Measurements from ENCODE around the gene ANKRD17. TPM values are rescaled to one million over a fixed set of nuclear protein-coding genes. Genes with fewer than 3 reads are reported as not detected.

Gene ANKRD17
- total and polyA plus RNA-seq, 9 of the 15 experiments (the other 6 are each of a cell fraction or from before 2014, with no cell fraction given) = 25.5 to 86.9 (median 52.2) TPM

DNA sequence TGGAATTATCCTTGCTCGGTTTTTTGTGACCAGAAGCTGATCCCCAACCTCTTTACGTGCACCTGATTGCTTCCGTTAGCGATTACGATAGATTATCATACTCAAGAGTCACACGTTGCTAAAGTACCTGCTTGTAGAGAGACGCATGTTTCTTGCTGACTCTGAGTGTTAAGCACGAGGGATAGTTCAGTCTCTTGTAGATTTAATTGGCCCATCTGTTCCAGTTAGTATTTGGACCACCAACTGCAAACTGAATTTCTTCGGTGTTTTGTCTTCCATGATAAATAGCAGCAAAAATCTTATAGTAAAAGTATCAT, 188.6 kb downstream of the ANKRD17 start (continued):
- TF ChIP-seq, protein P1, sequence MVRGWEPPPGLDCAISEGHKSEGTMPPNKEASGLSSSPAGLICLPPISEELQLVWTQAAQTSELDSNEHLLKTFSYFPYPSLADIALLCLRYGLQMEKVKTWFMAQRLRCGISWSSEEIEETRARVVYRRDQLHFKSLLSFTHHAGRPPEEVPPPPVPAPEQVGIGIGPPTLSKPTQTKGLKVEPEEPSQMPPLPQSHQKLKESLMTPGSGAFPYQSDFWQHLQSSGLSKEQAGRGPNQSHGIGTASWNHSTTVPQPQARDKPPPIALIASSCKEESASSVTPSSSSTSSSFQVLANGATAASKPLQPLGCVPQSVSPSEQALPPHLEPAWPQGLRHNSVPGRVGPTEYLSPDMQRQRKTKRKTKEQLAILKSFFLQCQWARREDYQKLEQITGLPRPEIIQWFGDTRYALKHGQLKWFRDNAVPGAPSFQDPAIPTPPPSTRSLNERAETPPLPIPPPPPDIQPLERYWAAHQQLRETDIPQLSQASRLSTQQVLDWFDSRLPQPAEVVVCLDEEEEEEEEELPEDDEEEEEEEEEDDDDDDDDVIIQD (CRISPR knock-in tag; IDR thresholded peaks at IDR 0.05) = no peak
- no peak for TF ChIP-seq PURB (CRISPR knock-in tag; IDR thresholded peaks at IDR 0.05; ENCODE audit: low read depth)
- TF ChIP-seq RFX5 (IDR thresholded peaks at IDR 0.05; ENCODE audit: low read depth, low read length) = no peak
- TF ChIP-seq, protein P2, sequence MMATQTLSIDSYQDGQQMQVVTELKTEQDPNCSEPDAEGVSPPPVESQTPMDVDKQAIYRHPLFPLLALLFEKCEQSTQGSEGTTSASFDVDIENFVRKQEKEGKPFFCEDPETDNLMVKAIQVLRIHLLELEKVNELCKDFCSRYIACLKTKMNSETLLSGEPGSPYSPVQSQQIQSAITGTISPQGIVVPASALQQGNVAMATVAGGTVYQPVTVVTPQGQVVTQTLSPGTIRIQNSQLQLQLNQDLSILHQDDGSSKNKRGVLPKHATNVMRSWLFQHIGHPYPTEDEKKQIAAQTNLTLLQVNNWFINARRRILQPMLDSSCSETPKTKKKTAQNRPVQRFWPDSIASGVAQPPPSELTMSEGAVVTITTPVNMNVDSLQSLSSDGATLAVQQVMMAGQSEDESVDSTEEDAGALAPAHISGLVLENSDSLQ (IDR thresholded peaks at IDR 0.05) = no peak
- TF ChIP-seq KAT7 (CRISPR knock-in tag; IDR thresholded peaks at IDR 0.05; ENCODE audit: borderline replicate concordance) = no peak
- no peak for TF ChIP-seq MECOM (CRISPR knock-in tag; IDR thresholded peaks at IDR 0.05)
- TF ChIP-seq, protein P3, sequence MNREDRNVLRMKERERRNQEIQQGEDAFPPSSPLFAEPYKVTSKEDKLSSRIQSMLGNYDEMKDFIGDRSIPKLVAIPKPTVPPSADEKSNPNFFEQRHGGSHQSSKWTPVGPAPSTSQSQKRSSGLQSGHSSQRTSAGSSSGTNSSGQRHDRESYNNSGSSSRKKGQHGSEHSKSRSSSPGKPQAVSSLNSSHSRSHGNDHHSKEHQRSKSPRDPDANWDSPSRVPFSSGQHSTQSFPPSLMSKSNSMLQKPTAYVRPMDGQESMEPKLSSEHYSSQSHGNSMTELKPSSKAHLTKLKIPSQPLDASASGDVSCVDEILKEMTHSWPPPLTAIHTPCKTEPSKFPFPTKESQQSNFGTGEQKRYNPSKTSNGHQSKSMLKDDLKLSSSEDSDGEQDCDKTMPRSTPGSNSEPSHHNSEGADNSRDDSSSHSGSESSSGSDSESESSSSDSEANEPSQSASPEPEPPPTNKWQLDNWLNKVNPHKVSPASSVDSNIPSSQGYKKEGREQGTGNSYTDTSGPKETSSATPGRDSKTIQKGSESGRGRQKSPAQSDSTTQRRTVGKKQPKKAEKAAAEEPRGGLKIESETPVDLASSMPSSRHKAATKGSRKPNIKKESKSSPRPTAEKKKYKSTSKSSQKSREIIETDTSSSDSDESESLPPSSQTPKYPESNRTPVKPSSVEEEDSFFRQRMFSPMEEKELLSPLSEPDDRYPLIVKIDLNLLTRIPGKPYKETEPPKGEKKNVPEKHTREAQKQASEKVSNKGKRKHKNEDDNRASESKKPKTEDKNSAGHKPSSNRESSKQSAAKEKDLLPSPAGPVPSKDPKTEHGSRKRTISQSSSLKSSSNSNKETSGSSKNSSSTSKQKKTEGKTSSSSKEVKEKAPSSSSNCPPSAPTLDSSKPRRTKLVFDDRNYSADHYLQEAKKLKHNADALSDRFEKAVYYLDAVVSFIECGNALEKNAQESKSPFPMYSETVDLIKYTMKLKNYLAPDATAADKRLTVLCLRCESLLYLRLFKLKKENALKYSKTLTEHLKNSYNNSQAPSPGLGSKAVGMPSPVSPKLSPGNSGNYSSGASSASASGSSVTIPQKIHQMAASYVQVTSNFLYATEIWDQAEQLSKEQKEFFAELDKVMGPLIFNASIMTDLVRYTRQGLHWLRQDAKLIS (CRISPR knock-in tag; IDR thresholded peaks at IDR 0.05) = no peak
- TF ChIP-seq, protein P4, sequence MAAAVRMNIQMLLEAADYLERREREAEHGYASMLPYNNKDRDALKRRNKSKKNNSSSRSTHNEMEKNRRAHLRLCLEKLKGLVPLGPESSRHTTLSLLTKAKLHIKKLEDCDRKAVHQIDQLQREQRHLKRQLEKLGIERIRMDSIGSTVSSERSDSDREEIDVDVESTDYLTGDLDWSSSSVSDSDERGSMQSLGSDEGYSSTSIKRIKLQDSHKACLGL (CRISPR knock-in tag; IDR thresholded peaks at IDR 0.05; ENCODE audit: borderline replicate concordance, poor library complexity, severe bottlenecking) = no peak
- no peak for TF ChIP-seq RBM15 (IDR thresholded peaks at IDR 0.05; ENCODE audit: insufficient read depth, low read length)
- no peak for TF ChIP-seq FOXM1 (IDR thresholded peaks at IDR 0.05; ENCODE audit: low read depth)
- TF ChIP-seq FOXM1 (CRISPR knock-in tag; IDR thresholded peaks at IDR 0.05; ENCODE audit: low read depth) = no peak
- TF ChIP-seq TEAD1 (CRISPR knock-in tag; IDR thresholded peaks at IDR 0.05) = no peak
- TF ChIP-seq, protein P5, sequence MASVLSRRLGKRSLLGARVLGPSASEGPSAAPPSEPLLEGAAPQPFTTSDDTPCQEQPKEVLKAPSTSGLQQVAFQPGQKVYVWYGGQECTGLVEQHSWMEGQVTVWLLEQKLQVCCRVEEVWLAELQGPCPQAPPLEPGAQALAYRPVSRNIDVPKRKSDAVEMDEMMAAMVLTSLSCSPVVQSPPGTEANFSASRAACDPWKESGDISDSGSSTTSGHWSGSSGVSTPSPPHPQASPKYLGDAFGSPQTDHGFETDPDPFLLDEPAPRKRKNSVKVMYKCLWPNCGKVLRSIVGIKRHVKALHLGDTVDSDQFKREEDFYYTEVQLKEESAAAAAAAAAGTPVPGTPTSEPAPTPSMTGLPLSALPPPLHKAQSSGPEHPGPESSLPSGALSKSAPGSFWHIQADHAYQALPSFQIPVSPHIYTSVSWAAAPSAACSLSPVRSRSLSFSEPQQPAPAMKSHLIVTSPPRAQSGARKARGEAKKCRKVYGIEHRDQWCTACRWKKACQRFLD (CRISPR knock-in tag; IDR thresholded peaks at IDR 0.05) = peak; percentile 18; the same call in 1 of the 2 replicates
- TF ChIP-seq ZNF3 (CRISPR knock-in tag; IDR thresholded peaks at IDR 0.05) = peak; percentile 7; the same call in 1 of the 2 replicates
- TF ChIP-seq, protein P6, sequence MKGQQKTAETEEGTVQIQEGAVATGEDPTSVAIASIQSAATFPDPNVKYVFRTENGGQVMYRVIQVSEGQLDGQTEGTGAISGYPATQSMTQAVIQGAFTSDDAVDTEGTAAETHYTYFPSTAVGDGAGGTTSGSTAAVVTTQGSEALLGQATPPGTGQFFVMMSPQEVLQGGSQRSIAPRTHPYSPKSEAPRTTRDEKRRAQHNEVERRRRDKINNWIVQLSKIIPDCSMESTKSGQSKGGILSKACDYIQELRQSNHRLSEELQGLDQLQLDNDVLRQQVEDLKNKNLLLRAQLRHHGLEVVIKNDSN (CRISPR knock-in tag; IDR thresholded peaks at IDR 0.05) = no peak
